GM19397 (cell line): ENCODE measurements around the gene MAP3K6.

ENCODE experiments used
- ATAC-seq: cut with Tn5 transposase; IDR thresholded peaks from one replicate; pipeline ENCODE4 v1.9.1; 2021; ENCODE audit warnings: mild to moderate bottlenecking, moderate library complexity; ENCODE audit not compliant: unreplicated experiment

The MAP3K6 gene

DNA sequence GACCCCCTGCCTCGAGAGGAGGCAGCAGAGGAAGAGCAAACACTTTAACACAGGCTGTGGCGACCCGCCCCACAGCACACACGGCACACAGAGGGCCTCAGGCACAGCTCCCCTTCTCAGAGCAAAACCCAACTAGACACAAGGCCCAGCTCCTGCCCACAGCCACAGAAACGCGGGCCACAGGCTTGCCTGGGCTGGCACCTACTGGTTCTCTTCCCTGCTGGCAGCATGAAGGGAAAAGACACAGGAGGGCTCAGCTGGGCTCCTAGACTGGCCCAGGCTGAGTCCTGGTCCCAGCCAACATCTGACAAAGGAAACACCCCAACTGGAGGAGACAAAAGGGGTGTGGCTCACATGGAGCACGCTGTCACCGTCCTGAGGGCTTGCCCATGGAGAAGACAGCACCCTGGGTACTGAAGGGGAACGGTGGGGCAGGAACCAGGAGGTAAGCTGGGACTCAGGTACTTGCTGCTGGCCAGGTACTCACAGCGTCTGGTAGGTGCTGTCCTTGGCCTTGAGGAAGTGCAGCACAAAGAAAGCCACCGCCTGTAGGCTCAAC lies 12.9 kb upstream of the MAP3K6 start:
- ATAC-seq, result no peak

DNA sequence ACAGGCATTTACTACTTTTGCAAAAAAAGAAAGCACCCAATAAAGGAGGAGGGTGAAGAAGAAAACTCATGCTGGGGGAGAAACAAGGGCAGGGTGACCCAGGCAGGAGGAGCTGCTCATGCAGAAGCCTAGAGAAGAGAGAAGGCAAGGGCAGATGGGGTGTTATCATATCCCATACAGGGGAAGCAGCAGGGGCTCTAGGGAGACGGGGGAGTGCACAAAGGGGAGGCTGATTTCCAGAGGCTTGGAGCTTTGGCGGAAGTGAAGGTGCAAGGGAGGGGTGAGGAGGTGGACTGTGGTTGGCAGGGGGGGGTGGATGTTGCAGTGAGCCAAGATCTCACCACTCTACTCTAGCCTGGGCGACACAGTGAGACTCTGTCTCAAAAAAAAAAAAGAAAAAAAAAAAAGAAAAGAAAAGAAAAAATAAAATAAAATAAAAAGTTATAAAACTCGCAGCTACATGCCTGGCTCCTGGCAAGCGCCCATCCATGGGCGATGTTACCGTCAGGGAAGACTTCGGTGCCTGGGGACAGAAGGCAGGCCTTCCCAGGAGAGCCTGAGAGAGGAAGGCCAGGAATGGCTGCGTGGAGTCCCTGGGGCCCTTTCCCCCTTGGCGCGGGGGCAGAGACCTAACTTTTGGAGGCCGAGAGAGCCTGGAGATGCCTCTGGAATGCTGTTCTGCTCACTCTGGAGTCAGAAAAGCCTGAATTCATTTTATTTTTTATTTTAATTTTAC lies 11.2 kb upstream of the MAP3K6 start:
- ATAC-seq, result no peak

DNA sequence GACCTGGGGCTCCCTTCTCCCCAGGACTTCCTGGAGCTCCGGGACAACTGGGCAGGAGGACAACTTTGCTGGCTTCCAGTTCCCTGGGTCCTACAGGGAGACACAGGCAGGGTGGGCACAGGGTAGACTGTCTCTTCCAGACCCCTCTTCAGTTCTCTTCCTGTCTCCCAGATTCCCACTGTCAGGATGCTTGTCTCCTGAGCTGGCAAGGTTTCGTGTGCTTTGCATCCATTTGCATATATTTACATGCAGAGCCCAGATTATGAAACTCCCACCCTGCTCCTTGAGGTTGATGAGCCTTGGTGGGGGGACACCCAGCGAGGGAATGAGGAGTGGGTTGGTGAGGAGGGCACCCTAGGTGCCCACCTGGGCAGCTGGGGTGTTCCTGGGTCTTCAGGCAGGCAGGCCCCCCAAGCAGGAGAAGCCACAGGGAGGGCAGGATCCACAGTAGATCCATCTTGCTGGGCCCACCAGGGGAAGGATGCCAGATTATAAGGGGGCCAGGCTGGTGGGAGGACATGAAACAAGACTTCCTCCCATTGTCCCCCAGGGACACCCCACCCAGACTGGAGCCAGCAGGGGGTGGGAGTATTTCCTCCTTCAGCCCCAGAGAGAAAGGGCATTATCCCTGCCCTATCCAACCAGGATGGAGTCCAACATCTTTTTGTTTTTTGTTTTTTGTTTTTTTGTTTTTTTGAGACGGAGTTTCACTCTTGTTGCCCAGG lies 7.8 kb upstream of the MAP3K6 start, which contains the start of gene FCN3:
Gene FCN3 (minus strand): TSS at position 463 of the 725 bp plus-strand sequence. CDS start 6 bp downstream, at position 457.
- no peak for ATAC-seq

DNA sequence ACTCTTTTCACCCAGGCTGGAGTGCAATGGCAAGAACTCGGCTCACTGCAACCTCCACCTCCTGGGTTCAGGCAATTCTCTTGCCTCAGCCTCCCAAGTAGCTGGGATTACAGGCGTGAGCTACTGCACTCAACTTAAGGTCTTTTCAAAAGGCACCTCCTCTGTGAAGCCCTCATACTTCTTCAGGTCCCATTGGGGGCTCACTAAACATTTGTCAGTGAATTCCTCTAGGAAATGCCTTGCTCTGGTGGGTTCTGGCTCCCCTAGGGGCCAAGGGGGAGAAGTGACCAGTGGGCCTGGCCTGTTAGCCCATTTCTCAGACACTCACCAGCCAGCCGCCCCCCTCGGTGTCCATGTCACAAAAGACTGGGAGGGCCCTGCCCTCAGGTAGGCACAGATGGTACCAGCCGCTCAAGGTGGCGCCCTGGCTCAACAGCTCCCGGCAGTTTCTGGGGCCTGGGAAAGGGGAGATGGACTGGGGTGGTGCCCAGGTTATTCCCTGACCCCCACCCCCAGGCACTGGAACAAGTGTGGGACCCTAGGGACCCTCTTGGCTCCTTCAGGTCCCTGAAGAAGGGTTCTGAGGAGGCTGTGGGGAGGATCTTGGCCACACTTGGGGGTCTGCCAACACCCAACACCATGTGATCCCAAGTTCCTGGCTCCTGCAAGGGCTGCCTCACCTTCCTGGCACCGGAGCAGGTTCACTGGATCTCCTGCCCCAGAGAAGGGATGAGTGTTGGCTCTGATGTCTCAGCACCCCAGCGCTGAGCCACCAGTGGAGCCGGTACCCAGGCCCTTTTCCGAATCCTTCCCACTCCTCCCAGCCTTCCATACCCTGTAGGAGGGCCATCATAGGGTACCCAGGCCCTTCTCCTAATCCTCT lies 6.3 kb upstream of the MAP3K6 start:
- ATAC-seq, result no peak

DNA sequence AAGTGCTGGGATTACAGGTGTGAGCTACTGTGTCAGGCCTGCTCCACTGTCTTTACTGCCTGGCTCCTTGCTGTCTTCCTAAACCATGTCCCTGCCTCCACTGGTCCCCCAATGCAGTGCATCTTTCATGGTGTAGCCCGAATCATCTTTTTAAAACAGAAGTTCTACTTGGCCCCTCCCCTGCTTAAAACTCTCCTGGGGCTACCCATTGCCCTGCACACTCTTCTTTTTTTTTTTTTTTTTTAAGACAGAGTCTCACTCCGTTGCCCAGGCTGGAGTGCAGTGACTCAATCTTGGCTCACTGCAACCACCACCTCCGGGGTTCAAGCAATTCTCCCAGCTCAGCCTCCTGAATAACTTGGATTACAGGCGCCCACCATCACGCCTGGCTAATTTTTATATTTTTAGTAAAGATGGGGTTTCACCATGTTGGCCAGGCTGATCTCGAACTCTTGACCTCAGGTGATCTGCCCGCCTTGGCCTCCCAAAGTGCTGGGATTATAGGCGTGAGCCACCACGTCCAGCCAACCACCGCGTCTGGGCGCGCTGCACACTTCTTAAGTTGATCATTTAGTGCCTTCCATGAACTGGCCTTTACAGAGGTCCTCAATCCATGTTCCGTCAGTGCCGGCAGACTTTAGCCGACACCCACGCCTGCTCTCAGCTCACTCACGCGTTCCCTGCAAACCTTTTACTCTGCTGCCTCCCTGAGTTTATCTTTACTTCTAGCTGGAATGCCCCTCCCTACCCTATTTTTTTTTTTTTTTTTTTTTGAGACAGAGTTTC lies 5.5 kb upstream of the MAP3K6 start:
- ATAC-seq, result no peak

DNA sequence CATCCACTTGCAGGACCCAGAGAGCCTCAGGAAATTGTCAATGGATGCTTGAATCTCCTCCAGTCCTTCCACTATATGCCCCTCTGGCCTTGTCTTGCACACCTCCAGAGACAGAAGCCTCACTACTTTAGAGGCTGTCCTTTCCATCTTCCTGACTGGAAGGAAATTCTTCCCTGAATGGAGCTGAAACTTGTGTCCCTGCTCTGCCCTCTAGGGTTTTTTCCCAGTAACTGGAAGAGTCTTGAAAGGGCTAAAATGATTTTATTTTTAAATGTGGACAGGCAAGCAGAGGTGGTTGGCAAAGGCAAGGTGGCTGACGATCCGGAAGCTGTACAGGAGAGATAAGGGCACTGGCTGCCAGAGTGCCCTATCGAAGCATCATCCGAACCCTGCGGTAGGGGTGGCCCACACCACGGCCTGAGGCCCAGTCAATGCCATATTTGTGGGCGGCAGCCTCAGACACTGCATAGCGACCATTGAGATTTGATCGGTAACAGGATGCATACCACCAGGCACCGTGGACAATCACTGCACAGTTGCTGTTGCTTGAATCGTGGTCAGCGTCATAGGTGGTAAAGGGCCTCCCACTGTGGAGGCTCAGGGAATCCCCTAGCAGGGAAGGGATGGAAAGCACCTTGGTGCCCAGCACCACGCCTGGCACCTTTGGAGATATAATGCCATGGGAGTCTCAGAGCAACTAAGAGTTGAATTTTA lies 2.3 kb upstream of the MAP3K6 start:
- ATAC-seq, result no peak

DNA sequence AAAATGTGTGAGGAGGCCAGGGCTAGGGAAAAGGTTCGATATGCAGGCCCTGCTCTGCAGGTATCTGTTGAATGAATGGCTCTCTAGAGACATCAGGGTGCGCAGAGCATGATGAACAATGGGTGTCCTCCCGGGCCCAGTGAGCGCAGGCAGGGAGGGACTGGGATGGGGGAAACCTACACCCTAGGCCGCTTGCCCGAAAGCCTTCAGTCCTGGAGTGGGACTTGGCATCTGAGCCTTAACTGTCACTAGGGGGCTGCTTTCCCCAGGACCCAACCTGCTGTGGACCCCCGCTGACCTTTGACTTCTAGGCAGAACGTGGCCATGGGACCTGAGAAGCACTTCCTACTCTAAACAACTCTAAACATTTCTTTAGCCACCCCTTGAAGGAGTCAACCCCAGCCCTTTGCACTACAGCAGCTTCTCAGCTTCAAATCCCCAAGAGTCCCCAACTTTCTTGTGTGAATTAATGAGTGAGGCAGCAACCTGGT lies 444 bp upstream of the MAP3K6 start:
- ATAC-seq, result no peak

DNA sequence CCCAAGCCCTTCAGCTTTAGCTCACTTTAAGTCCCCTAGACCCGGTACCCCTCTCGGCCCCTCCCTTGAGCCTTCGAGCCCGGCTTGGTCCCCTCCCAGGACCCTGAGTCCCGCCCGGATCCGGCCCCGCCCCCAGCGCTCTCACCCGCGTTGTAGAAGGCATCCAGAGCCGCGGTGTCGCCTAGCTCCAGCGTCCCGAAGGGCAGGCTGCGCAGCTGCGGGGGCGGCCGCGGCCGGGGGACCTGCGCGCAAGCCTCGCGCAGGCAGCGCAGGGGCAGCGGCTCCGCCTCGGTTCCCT lies 699 bp downstream of the MAP3K6 start:
- peak; percentile 48 for ATAC-seq

DNA sequence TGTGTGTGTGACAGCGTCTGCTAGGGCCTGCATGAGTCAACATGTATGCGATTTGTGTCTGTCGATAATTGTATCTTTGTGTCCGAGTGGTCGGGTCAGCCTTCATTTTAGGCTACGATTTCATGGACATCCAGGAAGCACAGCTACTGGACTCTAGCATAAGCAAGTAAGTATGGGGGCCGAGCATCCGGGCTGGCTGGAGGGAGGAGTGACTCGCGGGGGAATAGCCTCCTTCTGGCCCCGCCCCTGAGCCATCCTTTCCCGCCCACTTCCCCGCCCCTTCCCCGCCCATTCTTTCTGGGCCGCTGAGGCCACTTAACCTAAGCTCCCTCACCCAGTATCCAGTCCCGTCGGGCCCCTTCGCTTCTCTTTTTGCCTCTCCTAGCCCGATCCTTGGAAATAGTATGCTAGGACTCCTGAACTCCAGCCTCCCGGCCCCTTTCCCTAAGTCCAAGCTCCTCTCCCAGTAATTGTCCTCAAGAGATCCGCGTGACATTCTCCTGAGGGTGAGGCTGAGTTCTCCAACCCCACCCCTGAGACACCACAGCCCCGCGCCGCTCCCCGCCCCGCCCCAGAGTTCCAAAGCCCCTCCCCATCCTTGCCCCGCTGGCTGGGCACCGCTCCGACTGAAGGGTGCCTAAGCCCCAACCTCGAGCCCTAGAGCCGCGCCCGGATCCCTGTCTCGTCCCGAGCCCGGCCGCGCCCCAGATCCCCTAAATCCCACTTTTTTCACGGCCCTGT lies 1.2 kb downstream of the MAP3K6 start:
- peak; percentile 43 for ATAC-seq

DNA sequence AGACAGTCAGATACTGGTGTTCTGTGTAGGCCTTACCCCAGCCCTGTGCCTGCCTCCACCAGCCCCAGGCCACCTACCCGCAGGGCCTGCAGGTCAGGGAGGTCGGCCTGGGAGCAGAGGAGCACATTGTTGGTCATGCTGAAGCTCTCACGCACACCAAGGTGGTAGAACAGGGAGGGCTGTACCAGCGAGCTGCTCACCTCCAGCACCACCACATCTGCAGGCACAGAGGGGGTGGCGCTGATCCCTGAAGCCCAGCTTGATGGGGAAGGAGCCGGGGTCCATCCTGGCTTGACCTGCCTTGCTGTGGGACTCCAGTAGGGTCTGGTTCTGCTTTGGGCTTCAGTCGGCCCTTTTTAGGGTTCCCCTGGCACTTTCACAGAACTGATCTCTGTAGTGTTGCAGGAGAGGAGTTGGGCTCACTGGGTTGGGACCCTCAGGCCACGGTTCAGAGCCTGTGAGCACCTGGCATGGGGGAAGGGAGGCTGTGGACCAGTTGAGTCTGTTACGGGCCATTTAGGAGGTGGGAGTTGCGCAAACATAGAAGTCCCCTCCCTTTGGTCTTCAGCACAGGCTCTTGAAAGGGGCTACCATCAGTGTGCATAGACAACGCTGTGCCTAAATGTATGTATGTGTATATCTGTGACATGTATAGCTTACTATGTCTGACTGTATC lies 1.9 kb downstream of the MAP3K6 start:
- no peak for ATAC-seq

DNA sequence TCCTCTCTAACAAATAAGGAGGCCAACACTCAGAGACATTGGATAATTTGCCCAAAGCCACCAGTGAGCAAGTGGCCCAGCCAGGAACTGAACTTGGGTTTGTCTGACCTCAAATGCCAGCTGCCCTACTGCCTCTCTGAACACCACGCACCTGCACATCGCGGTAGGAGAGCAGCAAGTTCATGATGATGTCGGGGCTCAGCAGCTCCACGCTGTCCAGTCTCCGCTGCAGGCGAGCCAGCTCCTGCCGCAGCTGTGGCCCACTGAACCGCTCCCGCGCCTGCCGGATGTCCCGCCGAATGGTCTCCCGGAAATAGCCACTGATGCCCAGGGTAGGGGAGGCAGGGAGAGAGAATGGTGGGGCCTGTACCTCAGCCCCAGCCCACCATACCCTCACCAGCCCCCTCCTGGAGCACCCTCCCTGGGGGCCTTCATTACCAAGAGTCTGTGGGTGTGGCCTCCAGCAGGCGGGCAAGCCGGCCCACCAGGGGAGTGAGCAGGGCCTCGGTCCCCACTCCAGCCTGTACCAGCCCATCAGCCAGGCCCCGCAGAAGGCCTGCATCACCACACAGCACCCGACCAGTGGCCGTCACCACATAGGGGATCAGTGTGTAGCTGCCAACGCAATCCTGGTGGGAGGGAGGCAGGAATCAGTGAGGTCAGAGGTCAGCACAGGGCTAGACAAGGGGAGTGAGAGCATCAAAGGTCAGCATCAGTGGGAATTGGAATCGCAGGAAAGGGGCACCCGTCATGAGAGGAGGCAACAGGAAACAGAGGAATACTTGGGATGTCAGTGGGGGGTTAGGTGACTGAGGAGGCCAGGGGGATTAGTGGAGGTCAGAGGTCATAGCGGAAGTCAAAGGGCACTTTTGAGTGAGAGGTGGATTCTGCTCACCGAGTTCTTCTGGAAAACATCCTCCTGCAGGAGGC lies 2.7 kb downstream of the MAP3K6 start:
- ATAC-seq, result no peak

DNA sequence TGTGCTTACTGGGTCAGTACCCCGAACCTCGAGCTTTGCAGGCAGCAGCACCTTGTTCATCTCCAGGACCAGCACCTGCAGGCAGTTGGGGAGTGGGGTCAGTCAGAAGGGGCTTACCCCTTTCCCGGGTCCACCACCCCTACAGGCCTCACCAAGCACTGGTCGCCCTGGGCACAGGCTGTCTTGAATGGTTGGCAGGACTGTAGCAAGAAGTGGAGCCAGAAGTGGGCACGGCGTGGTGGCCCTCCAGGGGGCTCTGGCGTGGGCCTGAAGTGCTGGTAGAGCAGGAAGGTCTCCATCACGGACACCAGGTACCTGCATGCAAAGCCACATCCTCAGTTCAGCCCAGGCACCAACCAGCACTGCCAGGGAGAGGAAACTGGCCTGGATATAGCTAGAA lies 5.2 kb downstream of the MAP3K6 start:
- no peak for ATAC-seq

DNA sequence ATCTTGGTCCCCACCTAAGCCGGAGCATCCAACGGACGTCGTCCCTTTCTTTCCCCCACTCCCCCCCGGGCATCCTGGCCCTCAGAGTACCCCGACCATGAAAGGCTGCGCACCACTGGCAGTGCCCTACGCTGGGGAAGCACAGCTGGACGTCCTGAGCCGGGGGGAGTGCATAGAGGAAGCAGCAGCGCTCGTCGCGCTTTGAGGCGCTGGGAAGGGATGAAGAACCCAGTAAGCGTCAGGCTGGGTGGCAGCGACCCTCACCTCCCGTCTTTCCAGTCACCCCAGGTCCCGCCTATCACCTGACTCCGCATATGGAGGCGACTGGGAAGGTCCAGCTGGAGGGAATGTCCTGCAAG lies 5.7 kb downstream of the MAP3K6 start:
- ATAC-seq, result no peak

DNA sequence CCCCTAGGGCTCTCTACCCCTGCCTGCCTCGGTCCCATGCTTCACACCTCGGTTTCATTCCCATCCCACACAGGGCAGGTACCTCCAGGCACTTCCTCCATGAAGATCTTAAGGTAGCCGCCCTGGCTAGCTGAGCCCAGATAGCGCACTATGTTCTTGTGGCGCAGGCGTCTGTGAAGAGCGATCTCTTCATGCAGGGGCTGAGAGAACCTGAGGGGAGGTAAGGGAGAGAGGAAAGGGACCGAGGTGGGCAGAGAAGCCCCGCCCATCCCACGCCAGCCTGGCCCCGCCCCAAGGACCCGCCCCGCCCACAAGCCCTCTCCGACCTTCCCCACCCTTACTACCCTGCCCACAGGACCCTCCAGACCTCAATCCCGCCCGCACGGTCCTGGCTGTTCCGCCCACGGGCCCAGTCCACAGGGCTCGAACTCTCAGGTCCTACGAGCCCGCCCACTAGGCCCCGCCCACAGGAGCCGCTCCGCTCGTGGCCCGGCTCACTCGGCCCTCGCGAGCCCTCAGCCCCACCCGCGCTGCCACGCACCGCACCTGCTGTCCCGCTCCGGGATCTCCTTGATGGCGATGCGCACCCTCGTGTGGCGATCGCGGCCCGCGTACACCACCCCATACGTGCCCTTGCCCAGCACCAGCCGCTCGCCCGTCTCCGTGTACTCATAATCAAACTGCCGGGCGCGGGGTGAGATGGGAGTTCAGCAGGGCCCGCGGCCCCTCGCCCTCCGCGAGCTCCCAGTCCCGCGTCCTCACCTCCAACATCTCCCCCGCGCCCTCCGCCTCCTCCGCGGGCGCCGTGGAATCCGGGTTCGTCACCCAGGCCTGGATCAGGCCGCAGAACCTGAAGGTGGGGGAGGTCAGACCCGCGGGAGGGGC lies 6.4 kb downstream of the MAP3K6 start:
- no peak for ATAC-seq

DNA sequence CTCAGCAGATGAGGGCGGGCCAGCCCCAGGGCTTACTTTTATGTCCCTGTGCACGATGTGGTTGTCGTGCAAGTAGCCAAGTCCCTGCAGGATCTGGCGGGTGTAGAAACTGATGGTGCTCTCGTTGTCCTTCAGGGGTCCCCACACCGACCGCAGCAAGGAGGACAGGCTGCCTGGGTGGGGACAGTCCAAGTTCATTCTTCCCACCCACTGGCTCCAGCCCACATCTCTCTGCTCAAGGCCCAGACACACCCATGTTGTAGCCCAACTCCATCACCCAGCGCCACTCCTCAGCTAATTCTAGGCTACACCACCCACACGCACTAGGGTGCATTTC lies 7.0 kb downstream of the MAP3K6 start:
- ATAC-seq, result no peak

DNA sequence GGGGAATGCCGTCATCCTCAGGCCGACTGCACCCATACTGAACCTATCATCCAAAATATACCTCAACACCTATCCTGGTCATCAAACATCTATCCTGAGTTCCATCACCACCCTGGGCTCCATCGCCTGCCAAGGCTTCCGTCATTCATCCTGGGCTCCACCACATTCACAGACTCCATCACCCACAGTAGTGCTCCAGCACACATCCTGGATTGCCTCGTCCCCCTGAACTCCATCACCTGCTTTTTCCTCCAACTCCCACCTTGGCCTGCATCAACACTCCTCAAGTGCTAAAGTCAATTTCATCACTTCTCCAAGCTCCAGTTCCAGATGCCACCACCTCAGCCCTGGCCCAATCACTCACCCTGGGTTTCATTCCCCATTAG lies 7.8 kb downstream of the MAP3K6 start:
- no peak for ATAC-seq
